HL-60 (cell line): ENCODE results near the gene C1orf210.

Experiments used
- DNase-seq, 2 experiments: peaks; one replicate each; pipeline ENCODE4 v3.0.0-alpha.2; 2010 to 2020; ENCODE audit warnings: low read depth in 1 of 2, low spot score in 1 of 2
- H3K27ac ChIP-seq: fragments of 250-450 bp; sonication (Bioruptor Pico); replicated peaks from 2 replicates; pipeline ENCODE4 v1.5.1; 2020; ENCODE audit warnings: mild to moderate bottlenecking, moderate library complexity
- H3K27me3 ChIP-seq: fragments of 250-450 bp; sonication (Bioruptor Pico); 2 replicates; pipeline ENCODE4 v1.5.1; 2021; ENCODE audit warnings: mild to moderate bottlenecking, moderate library complexity; ENCODE audit not compliant: insufficient read depth, poor library complexity, severe bottlenecking
- H3K4me3 ChIP-seq: replicated peaks from 2 replicates; pipeline ENCODE4 v1.5.1; 2011; ENCODE audit warnings: mild to moderate bottlenecking, control low read depth, low read length; ENCODE audit not compliant: insufficient read depth
- CTCF ChIP-seq: IDR thresholded peaks from one replicate; pipeline ENCODE4 v1.5.1; 2011; ENCODE audit warnings: low read length, control low read depth, inconsistent platforms; ENCODE audit not compliant: insufficient read depth
- GABPA ChIP-seq: IDR thresholded peaks from 2 replicates; pipeline ENCODE4 v1.6.1; 2012; ENCODE audit warnings: low read depth
- POLR2AphosphoS5 ChIP-seq: IDR thresholded peaks from 2 replicates; pipeline ENCODE4 v1.6.1; 2012; ENCODE audit warnings: low read depth
- REST ChIP-seq: IDR thresholded peaks from 2 replicates; pipeline ENCODE4 v1.6.1; 2012; ENCODE audit warnings: low read depth; ENCODE audit not compliant: insufficient replicate concordance
- SPI1 ChIP-seq: IDR thresholded peaks from 2 replicates; pipeline ENCODE4 v1.6.1; 2012; ENCODE audit warnings: low read depth, mild to moderate bottlenecking, borderline replicate concordance

The C1orf210 gene

GRCh38 chr1:43235040-43235439 lies 50.3 kb downstream of the C1orf210 start:
- TF ChIP-seq GABPA (no peak), POLR2AphosphoS5 (no peak), CTCF (no peak), SPI1 (no peak), REST (no peak)
- Histone ChIP-seq H3K4me3 (no peak overlapping the region), H3K27ac (no peak overlapping the region), H3K27me3 (no peaks in the 10 kb centered on the region)
- DNase-seq: no peak

GRCh38 chr1:43234267-43234666 lies 51.1 kb downstream of the C1orf210 start:
- Histone ChIP-seq H3K4me3 (no peak overlapping the region), H3K27ac (no peak overlapping the region), H3K27me3 (no peaks in the 10 kb centered on the region)
- TF ChIP-seq SPI1 (no peak), GABPA (no peak), POLR2AphosphoS5 (no peak), CTCF (no peak), REST (no peak)
- no peak for DNase-seq

GRCh38 chr1:43233631-43234030 lies 51.8 kb downstream of the C1orf210 start:
- no peak overlapping the region for H3K4me3 ChIP-seq
- no peaks in the 10 kb centered on the region for H3K27me3 ChIP-seq

More at GRCh38 chr1:43233631-43234030, 51.8 kb downstream of the C1orf210 start:
- TF ChIP-seq SPI1 (no peak), CTCF (no peak), POLR2AphosphoS5 (no peak), REST (no peak), GABPA (no peak)
- no peak for DNase-seq
- no peak overlapping the region for H3K27ac ChIP-seq
